ENCODE results near the gene CEACAM8.
A peak's percentile ranks its signal among the peaks of the same experiment; 100 is the strongest.
"Not testable (repeated sequence)": the region's sequence is repeated elsewhere in the genome, so short reads cannot be mapped to it uniquely, and the experiment has no call there.

CEACAM8 gene

GRCh38 chr19:42571116-42571515 is 23.6 kb downstream of the CEACAM8 start:
- DNase-seq = no peak

- no peak for DNase-seq
These were observed 25.5 kb downstream of the CEACAM8 start for GRCh38 chr19:42569193-42569592.

GRCh38 chr19:42568006-42568405 is 26.7 kb downstream of the CEACAM8 start:
- no peak for DNase-seq

- DNase-seq = no peak
These were observed 27.2 kb downstream of the CEACAM8 start for GRCh38 chr19:42567567-42567966.

- peak; percentile 28 for DNase-seq
These were observed 31.1 kb downstream of the CEACAM8 start for GRCh38 chr19:42563352-42564210.

- DNase-seq = no peak
These were observed 33.2 kb downstream of the CEACAM8 start for GRCh38 chr19:42561512-42561911.

GRCh38 chr19:42560731-42561130 is 34.0 kb downstream of the CEACAM8 start:
- DNase-seq = no peak

- no peak for DNase-seq
These were observed 36.1 kb downstream of the CEACAM8 start for GRCh38 chr19:42558450-42559150.

GRCh38 chr19:42557386-42557871 is 37.3 kb downstream of the CEACAM8 start:
- not testable (repeated sequence) for DNase-seq

GRCh38 chr19:42555801-42556200 is 38.9 kb downstream of the CEACAM8 start:
- no peak for DNase-seq

GRCh38 chr19:42555317-42555716 is 39.4 kb downstream of the CEACAM8 start:
- no peak for DNase-seq

GRCh38 chr19:42554046-42554575 is 40.6 kb downstream of the CEACAM8 start:
- no peak for DNase-seq

- no peak for DNase-seq
These were observed 41.3 kb downstream of the CEACAM8 start for GRCh38 chr19:42553292-42554045.

- no peak for DNase-seq
These were observed 42.3 kb downstream of the CEACAM8 start for GRCh38 chr19:42552086-42553065.

- not testable (repeated sequence) for DNase-seq
These were observed 44.2 kb downstream of the CEACAM8 start for GRCh38 chr19:42550521-42550920.

- DNase-seq = not testable (repeated sequence)
These were observed 45.7 kb downstream of the CEACAM8 start for GRCh38 chr19:42549067-42549466.

GRCh38 chr19:42548552-42548951 is 46.2 kb downstream of the CEACAM8 start:
- DNase-seq = no peak

GRCh38 chr19:42547929-42548328 is 46.8 kb downstream of the CEACAM8 start:
- no peak for DNase-seq

- no peak for DNase-seq
These were observed 47.8 kb downstream of the CEACAM8 start for GRCh38 chr19:42546831-42547500.

- DNase-seq = no peak
These were observed 50.6 kb downstream of the CEACAM8 start for GRCh38 chr19:42544146-42544545.

GRCh38 chr19:42542791-42543190 is 51.9 kb downstream of the CEACAM8 start:
- DNase-seq = no peak
